Measurements from ENCODE around the gene TMPRSS3.

TMPRSS3 gene

GRCh38 chr21:42386034-42386591 lies 9.7 kb downstream of the TMPRSS3 start:
- no peak for DNase-seq

- no peak for DNase-seq
Observed at GRCh38 chr21:42385619-42386018, 10.2 kb downstream of the TMPRSS3 start.

- no peak for DNase-seq
Observed at GRCh38 chr21:42384989-42385388, 10.9 kb downstream of the TMPRSS3 start.

- DNase-seq, result no peak
Observed at GRCh38 chr21:42384156-42384945, 11.5 kb downstream of the TMPRSS3 start.

GRCh38 chr21:42383331-42383730 lies 12.5 kb downstream of the TMPRSS3 start:
- no peak for DNase-seq

GRCh38 chr21:42382915-42383314 lies 12.9 kb downstream of the TMPRSS3 start:
- no peak for DNase-seq

- DNase-seq, result no peak
Observed at GRCh38 chr21:42381347-42381984, 14.4 kb downstream of the TMPRSS3 start.

- no peak for DNase-seq
Observed at GRCh38 chr21:42379426-42380215, 16.2 kb downstream of the TMPRSS3 start.

GRCh38 chr21:42378418-42378817 lies 17.4 kb downstream of the TMPRSS3 start:
- DNase-seq, result no peak

DNA sequence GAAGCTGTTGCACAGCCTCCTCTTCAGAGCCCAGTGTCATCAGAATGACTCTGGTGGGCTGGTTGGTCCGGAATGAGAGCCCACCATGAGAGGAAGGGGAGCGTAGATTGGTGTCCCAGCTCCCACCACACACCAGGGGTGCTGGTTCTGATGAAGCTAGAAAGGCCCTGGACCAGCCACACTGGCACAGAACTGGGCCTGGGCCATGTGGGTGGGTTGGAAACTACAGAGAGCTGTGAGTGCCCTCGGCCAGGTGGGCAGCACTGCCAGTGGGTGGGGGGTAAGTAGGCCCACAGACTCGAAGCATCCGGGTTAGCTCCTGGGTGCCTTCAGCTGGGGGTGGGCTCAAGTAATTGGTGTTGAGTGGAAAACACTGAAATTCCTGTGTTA lies 17.9 kb downstream of the TMPRSS3 start:
- no peak for DNase-seq

- DNase-seq, result no peak
Observed at GRCh38 chr21:42377211-42377950, 18.5 kb downstream of the TMPRSS3 start.

DNA sequence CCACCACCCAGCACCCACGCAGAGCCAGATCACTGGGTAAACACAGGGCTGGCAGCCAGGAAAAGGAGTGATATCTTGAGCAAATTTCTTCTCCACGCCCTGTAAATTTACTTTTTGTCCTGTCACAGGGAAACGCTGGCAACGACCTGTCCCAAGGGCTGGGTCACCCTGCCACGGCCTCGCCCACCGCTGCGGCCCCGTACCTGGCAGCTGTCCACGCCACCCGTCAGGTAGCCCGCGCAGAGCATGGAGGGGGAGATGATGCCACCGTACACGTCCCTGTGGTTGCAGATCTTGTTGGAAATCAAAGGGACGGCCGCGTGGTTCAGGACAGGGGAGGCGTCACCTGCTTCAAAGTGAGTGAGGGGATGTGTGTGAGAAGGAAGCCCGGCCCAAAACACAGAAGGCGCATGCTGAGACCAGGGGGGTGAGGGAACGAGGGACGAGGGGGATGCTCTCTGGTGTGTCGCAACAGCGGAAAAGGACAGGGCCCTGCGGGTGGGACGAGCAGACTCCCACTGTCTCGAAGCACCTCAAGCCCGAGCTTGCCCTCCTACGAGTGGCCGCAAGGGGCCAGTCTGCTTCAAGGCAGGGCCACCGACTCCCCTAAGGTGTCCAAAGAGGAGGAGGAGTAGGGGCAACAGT lies 19.4 kb downstream of the TMPRSS3 start:
- no peak for DNase-seq

DNA sequence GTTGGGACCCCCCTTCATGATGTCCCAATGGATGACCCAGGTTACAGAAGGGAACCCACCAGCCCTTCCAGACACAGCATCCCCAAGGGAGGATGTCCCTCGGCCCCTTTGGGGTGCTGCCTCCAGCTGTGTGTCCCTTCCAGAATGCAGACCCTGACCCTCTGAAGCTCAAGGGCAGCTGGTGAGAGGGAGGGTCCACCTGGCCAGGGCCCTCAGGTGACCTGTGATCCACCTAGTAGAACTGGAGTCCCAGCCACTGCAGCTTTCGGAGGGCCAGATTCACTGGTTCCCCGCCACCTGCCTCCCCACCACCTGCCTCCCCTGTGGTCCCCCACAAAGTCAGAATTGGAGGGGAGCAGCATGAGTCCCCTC lies 19.9 kb downstream of the TMPRSS3 start:
- no peak for DNase-seq

GRCh38 chr21:42375506-42375905 lies 20.3 kb downstream of the TMPRSS3 start:
- no peak for DNase-seq

DNA sequence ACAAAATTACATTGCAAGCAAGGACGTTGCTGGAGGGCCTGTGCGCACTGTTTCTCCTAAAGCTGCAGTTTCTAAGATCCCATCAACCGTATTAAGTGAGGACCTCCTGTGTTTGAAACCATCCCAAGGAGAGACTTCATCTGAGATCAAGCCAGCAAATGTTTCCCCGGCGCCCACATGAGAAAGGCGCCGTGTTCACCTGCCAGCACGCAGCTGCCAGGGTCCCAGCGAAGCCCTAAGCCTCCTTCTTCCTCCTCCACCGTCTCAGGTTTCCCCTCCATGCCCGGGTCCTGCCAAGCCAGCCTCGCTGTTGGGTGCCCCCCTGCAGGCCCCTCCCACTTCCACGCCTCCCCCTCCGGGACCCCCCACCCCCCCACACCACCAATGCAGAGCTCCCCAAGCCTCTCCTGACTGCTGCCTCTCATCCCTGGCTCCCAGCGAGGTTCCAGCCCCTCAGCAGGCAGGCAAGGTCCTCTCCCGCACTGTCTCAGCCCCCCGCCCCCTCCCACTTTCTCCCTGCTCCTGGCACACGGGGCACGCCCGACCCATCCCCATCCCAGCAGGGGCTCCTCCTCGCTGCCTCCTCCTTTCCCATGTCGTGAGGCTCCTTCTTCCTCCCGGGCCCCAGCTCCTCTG lies 20.9 kb downstream of the TMPRSS3 start:
- no peak for DNase-seq

- no peak for DNase-seq
Observed at GRCh38 chr21:42374457-42374856, 21.4 kb downstream of the TMPRSS3 start.

- no peak for DNase-seq
Observed at GRCh38 chr21:42373908-42374455, 21.9 kb downstream of the TMPRSS3 start.

DNA sequence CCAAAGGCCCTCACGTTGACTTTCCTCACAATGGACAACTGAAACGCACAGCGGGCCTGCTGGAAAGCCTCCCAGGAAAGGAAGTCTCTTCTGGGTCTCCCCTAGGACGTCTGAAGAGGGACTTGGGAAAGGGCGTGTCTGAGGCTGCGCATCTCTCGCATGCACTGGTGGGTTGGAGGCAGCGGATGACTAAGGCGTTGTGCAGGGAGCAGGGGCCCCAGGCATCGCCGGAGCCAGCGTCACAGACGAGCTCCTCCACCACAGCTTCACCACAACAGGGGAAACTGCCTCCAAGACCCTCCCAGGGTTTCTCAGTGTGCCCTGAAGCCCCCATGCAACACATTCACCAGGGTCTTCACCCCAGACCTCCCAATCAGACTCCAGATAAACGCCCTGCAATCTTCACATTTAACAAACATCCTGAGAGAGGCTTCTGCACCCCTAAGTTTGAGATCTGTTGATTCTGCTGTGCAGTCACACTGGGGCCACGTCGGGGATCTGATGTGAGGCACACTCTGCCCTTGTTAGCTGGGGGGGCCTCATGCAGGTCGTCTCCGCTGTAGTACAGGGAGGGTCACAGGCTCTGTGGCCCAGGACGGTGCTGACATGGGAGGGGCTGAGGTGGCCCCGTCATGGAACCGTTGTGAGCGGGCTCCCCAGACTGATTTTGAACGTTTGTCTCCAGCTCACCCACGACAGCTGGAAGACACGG lies 22.5 kb downstream of the TMPRSS3 start:
- DNase-seq, result no peak

- DNase-seq, result no peak
Observed at GRCh38 chr21:42370894-42371654, 24.8 kb downstream of the TMPRSS3 start.

- no peak for DNase-seq
Observed at GRCh38 chr21:42369821-42370220, 26.0 kb downstream of the TMPRSS3 start.

Measured in SIG-M5 (cell line).